Astrocyte of the hippocampus (primary cell): Measurements from ENCODE around the gene LAMA5.

Experiments
- DNase-seq: peaks from one replicate; pipeline ENCODE4 v3.0.0; 2011; ENCODE audit warnings: low read depth, low spot score

Gene LAMA5

DNA sequence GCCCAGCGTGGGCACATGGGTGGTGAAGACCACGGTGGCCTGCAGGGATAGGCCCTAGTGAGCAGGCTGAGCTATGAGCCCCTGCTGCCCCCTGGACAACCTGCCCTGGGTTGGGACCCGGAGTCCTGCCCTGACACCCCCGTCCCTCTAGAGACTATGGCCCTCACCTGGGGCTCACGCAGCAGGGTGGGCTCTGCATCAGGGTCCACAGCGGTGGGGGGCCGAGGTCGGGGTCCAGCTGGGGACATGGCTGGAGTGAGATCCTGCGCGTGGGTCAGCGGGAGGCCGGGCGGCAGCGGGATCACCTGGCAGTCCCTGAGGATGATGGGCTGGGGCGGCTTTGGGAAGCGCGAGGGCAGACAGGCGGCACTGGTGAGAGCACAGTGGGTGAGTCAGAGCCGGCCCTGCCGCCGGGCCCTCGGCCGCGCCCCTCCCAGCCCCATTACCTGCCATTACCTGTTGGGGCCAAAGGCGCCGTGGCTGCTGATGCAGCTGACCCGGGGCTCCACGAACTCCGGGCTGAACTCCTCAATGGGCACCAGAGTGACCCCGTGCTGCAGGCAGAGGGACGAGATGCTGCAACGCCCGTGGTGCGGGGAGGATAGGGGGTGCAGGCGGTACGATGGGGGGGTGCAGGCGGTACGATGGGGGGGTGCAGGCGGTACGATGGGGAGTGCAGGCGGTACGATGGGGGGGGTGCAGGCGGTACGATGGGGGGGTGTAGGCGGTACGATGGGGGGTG, 36.4 kb downstream of the LAMA5 start:
- no peak for DNase-seq

DNA sequence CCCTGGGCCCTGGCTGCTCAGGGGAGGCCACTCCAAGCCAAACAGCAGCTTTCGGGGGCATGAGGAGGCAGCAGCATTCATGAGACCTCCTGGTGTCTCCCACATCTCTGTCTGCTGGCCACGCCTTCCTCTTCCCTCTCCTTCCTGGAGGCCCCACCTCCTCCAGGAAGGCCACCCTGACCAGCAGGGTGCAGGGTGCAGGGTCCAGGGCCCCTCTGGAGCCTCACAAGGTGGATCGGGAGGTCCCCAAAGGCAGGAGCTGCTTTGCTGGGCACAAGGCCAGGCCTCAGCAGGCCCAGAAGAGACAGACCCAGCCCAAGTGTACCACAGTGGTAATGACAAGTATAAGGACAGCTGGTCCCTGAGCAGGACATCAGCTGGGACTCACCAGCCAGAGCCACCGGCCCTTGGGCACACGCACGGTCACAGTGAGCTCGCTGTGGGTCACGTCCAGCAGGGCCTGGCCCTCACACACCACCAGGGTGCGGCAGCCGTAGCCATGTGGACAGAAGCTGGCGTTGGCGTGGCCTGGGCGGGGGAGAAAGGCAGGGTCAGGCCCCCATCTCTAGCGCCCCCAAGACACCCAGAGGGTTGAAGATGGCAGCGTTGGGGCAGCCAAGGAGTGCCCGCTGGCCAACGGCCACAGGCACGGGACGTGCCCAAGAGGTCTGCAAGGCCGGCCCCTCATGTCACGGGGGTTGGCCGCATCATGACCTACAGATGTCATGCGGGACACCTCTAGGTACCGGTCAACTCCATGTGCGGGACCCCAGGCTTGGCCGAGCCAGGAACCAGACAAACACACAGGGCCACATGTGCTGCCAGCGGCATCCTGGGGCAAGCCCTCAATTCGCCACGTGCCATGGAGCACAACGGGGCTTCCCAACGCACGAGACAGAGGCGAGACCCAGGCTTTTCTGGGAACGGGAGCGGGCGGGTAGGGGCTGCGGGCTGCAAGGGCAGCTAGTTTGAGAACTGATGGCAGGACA, 37.4 kb downstream of the LAMA5 start:
- DNase-seq, result no peak

DNA sequence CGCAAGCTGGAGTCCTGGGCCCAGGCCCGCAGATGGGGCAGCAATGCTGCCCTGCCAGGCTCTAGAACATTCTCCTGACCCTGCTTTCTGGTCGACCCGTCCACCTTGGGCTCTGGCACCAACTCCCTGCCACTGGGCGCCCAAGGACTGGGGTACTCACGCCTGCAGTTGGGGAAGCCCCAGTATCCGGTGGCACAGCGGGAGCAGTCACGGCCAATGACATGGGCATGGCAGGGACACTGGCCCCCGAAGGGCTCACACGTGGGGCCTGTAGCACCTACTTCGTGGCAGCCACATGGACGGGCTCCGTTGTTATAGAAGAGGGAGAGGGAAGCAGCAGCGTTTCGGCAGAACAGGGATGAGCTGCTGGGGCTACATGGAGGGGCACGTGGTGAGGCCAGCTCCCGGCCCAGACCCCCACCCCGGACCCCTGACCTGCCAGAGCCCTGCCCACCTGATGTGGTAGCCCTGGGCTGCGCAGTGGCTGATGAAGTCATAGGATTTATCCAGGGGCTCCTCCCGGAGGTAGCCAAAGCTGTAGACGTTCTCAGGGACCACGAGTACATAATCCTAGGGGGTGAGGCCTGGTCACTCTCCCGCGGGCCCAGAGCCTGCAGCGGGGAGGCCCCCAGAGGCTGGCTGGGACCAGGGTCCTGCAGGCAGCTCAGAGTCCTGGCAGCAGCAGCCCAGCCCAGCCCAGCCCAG, 38.3 kb downstream of the LAMA5 start:
- no peak for DNase-seq

DNA sequence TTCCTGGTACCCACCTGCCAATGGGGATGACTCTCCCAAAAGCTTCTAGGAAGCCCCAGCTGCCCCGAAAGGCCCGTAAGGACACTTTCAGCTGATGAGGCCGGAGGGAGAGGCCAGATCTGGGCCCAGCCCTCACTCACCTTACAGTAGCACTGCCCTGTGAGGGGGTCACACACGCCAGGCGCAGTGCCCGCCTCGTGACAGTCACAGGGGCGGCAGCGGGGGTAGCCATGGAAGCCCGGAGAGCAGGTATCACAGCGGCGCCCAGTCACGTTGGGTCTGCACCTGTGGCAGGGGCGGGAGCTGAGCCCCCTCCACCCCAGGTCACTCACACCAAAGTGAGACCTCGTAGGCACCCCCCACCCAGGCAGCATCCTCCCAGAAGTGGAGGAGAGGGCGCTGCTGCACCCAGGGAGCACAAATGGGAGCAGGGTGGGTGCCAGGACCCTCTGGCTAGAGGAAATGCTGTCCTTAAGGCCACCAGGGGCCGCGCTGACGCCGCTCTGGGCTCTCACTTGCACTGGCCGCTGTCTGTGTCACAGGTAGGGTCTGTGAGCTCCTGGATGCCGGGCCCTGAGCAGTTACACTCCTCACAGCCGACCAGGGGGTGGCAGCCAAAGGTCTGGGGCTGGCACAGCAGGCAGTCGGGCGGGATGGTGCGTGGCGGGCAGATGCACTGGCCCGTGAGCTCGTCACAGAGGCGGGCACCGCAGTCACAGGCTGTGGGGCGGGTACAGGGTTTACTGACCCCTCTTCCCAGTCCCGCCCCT, 39.2 kb downstream of the LAMA5 start:
- no peak for DNase-seq

DNA sequence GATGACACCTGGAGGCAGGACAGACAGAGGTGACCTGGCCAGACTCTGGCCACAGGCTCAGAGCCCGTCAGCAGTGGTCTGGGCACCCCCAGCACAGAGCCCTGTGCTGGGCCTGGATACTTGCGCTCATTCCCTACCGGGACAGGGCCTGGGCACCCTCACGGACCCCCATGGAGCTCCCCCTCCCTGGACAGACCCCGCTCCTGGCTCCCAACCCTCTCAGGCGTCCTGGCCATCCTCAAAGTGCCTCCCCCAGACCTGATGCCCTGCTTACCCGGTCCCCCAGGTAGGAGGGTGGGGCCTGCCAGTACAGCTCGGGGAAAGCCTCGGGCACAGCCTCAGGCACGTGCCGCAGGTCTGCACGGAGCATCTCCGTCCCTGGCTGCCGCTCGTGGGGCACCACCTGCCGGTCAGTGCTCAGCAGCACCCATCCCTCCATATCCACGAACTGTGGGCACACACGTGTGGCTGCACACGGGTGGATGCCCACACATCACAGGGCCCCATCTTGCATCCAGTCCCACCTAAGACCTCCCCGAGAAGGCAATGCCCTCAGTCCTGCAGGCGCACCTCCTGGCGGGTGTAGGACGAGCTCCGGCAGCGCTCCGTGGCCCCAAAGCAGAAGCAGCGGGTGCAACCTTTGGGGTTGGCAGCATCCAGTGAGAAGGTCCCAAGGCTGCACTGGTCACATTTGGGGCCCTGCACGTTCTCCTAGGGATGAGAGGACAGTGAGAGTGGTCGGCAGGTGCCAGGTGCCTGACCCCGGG, 40.0 kb downstream of the LAMA5 start:
- no peak for DNase-seq

DNA sequence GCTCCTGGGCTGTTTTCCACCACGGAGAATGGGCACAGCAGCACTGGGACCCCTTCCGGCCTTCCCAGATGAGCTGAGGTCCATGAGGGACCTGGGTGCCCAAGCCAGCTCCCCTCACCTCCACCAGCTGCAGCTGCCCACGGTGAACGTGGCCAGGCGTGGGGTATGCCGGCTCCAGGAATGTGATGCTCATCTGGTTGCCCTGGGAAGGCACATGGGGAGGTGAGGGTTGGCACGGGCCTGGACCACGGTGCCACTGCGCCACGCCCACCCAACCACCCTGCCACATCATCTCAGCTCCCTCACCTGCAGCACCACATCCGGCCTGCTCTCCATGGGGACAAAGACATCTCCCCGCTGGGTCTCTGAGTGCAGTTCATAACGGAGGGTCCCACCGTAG, 40.6 kb downstream of the LAMA5 start:
- DNase-seq, result no peak

DNA sequence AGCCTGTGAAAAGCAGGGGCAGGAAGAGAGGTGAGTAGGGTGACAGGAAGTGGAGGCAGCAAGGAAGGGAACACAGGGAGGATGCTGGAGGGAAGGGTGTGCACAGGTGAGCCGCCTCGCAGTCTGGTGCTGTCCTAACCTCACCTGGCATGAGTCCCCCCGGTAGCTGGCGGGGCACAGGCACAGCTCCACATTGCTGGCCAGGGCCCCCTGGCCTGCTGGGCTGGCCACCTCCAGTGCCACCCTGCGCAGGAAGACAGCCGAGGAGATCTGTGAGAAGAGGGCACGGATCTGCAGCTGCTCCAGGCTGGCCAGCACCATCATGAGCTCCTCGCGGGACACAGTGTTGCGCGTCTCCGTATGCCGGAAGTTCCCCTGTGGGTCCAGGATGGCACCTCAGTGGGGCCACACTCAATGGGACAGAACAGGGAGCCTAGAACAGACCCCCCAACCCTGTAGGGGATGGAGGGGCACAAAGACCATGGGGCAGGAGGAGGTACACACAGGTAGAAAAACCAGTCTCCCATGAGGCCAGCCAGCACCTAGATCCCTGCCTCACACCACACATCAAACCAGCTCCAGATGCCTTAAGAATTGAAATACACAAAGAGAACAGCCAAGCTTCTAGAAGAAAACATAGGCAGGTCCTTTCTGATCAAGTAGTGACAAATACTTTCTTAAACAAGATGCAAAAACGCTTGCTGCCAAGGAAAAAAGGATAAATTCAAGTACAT, 41.8 kb downstream of the LAMA5 start:
- DNase-seq, result no peak

DNA sequence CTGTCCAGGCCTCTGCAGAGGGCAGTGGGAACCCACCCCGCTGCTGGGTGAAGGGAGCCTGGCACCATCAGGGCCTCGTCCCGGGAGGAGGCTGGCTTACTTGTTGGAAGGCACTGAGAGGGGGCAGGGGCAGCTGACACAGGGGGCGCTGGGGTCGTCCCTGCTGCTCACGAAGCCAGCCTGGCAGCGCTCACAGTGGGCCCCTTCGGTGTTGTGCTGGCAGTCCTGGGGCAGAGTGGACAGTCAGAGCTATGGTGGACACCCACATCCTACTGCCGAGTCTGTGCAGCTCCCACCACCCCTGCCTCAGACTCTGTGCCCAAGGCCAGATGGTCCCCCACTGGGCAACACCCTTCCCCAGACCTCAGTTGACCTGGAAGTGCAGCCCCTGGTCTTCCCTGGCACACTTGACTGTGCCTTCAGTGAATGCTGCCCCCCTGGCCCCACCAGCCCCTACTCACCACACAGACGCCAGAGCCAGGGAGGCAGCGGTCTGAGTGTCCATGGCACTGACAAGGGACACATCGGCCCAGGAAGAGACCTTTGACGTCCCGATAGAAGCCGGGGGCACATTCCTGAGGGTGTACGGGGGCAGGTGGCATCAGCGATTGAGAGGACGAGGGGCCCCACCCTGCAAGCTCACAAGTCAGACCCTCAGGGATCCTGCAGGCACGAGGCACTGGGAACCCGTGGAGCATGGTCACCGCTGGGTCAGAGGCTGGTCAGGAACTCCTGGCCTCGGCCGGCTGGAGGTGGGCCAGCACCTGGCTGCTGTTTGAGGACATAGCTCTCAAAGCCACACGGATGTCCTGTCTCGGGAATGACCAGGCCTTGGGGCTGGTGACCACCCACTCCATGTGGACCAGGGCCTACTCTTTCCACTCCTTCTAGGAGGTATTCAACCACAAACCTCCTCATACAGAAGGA, 42.9 kb downstream of the LAMA5 start:
- DNase-seq, result no peak

DNA sequence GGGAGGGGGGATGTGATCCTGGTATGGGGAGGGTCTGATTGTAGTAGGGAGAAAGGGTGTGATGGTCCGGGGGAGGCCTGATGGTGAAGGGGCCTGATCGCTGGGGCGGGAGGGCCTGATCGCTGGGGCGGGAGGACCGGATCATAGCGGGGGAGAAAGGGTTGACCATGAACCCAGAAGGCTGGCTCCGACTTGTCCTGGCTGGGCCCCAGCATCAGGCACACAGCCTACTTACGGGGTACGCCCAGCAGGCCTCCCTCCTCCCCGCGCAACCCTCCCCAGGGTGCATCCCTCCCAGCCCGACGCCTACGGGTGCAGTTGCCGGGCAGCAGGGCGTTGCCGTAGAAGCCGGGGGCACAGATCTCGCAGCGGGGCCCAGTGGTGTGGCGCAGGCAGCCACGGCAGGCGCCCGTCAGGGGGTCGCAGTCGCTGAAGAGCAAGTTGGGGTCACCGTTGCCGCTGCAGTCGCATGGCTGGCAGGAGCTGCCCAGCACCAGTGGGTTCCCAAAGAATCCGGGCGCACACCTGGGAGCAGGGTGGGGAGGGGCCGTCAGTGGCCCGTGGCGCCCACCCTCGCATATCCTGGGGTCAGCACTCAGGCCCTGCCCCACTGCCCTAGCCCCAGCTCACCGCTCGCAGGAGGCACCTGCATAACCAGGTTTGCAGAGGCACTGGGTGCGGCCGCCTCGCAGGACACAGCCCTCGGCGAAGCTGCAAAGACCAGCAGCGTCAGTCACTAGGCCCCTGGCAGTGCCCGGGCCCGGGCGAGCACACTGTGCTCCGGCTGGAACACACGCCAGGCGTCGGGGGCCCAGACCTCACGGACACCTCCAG, 43.7 kb downstream of the LAMA5 start:
- no peak for DNase-seq

DNA sequence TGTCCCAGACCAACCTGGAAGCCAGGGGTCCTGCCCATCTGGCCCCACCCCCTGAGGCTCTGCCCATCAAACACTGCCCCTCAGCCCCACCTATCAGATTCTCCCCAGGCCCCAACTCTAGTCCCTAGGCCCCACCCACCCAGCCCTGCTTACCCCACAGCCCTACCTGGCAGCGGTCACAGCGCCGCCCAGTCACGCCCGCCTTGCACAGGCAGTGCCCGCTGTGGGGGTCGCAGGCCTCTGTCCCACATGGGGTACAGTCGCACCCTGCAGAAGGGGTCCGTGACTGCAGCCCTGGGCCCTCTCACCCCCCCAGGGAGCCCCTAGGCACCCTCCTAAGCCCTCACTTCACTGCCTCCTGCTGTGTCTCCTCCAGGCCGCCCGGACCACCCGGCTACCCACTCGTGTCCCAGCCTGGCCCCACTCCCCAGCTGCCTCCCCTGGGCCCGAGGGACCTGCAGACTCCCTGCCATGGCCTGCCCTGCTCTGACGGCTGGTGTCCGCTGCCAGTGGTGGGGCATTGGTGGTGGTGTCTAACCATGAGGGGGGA, 44.5 kb downstream of the LAMA5 start:
- no peak for DNase-seq

DNA sequence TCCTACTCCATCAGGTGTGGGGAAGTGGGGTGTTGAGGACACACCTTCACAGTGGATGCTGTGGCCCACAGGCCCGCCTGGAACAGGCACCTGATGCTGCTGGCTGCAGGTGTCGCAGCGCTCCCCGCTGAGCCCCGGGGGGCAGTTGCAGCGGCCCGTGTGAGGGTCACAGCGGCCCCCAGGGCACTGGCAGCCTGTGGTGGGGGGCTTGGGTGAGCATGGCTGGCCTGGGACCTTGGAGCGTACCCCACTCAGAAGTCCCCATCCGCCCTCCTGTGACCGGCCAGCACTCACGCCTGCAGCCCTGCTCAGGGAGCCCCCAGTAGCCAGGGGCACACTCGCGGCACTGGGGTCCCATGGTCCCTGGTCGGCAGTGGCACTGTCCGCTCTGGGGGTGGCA, 45.1 kb downstream of the LAMA5 start:
- no peak for DNase-seq

DNA sequence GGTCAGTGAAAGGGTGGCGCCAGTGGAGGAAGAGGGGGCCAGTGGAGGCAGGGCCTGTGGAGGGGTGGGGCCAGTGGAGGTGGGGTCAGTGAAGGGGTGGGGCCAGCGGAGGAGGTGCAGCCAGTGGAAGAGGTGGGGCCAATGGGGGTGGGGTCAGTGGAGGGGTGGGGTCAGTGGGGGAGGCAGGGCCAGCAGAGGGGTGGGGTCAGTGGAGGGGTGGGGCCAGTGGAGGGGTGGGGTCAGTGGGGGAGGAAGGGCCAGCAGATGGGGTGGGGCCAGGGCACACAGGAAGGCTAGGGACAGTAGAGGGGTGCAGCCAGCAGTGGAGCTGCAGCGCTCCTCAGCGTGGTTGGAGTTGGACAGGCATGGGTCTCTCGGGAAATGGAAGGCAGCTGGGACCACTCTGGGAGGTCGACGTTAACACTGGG, 45.6 kb downstream of the LAMA5 start:
- peak; percentile 23 for DNase-seq

DNA sequence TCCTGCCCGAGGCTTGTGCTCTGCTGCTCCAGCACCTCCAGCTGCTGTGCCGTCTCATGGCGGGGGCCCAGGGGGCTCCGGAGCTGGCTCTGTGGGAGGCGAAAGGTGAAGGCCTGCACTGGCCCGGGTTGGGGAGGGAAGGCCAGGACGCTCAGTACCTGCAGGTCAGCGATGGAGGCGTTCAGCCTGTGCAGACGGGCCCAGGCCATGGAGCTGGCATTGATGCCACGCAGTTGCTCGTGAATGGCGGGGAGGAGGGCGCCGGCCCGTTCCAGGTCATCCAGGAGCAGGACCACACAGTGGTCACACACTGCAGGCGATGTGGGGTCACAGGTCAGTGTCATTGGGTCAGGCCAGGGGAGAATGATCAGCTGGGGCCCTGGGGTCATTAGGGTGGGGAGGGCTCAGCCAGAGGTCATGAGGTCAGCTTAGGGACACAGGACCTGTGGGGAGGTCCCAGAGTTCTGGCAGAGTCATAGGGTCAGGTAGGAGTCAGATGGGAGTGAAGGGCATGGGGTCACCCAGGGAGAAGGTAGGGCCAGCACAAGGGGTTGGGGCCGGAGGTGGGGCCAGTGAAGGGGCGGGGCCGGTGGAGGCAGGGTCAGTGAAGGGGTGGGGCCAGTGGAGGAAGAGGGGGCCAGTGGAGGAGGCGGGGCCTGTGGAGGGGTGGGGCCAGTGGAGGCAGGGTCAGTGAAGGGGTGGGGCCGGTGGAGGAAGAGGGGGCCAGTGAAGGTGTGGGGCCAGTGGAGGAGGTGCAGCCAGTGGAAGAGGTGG, 46.3 kb downstream of the LAMA5 start:
- no peak for DNase-seq

DNA sequence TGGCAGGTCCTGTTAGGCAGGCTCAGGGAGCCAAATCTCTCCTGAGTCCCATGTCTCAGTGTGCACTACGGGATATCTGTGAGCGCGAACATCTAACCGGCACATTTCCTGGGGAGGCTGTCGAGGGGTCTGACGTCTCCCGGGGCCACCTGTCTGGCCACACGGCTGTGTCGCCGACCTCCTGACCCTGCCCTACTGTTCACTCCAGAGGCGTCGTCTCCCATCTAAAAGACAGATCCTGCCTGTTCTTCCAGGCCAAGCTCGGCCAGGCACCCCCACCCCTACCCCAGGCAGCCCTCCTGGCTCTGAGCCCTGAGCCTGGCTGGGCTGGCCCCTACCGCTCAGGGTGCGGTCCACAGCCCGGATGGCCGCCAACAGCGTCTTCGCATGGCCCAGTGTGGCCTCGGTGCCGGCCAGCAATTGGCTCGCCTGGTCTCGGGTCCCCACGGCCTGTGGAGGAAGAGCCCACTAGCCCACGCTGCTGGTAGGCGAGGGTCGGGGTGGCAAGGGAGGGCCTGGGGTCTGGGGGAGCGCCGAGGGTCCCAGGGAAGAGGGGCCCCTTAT, 47.7 kb downstream of the LAMA5 start:
- no peak for DNase-seq

DNA sequence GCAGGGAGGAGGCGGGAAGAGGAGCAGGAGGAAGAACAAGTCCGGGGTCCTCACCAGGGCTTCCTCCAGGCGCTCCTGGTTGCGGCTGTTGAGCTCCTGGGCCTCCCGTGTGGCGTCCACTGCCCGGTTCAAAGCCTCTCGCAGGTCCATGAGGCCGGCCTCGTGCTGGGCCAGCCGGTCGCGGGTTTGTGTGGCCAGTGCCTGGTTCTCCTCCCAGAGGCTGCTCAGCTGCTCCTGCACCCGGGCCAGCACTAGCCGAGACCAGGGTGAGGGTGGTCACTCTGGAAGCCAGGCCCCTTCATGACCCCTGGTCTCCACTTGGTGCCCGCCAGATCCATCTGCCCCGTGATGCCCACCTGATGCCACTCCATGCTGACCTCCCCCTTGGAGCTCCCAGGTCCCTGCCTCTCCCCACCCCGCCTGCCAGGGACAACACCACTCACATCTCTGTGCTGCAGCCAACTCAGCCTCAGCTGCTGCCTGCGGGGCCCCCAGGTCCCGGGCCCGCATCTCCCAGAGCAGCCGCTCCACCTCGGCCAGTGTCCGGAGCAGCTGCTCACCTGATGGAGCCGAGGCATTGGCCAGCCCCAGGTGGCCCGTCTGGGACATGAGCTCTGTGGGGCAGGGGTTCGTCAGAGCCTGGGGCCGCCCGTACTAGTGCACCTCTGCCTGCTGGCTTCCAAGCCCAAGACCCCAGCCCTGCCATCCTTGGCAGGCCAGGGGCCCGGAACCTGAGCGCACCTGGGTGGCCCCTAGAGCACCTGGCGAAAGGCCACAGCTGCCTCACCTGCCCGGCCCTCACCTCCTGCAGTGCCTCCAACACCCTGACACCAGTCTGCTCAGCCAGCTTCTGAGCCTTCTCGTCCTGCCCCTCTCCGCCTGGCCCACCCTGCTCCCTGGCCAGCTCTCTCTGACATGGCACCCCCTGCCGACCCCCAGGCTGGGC, 48.4 kb downstream of the LAMA5 start:
- DNase-seq, result no peak
